HG02885 (cell line): ENCODE data around the gene PLET1.
A peak's percentile ranks its signal among the peaks of the same experiment; 100 is the strongest.

ENCODE experiments used
- ATAC-seq: cut with Tn5 transposase; IDR thresholded peaks from one replicate; pipeline ENCODE4 v1.9.1; 2021; ENCODE audit warnings: mild to moderate bottlenecking; ENCODE audit not compliant: unreplicated experiment, poor library complexity

The PLET1 gene

DNA sequence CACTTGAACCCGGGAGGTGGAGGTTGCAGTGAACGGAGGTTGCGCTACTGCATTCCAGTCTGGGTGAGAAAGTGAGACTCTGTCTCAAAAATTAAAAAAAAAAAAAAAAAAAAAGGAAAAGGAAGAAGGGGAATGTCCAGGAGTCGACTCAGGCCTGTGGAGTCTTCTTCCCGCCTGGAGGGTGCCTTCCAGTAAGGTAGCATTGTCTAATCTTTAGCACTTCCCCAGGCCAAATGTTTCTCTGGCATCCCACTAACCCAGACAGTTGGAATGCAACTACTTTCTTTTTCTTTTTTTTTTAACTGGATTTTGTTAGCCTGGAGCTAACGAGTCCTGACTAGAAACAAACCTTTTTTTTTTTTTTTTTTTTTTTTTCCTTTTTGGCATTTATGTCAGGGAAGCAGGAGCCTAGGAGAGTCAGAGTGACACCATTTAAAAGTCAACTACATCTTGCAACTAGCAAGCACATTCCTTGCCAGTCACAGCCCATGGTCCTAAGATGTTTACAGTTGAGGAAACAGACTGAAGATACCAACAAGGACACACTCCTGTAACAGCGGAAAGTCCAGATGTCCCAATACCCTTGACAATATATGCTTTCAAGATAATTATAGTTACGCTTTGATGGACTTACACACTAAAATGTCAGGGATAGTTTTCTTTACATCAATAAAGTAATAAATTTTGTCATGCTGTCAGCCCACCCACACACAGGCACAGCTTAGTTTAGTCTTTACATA is 10.6 kb downstream of the PLET1 start:
- no peak for ATAC-seq

DNA sequence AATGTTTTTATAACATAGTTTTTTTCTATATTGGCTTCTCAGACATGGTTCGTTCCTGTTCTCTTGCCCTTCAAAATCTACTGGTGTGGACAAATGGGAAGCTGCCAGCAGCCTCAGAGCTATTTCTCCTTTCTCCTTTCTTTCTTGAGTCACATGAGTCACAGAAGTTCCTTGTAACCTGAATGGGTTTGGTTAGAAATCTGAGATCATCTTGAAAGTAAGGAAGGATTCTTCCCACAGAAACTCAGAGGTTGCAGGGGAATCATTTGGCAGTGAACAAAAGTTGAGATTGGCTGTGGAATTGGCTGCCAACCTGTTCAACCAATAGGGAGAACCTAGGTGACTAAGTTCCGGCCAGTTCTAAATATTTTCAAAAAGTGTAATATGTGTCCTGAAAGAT is 12.5 kb downstream of the PLET1 start:
- no peak for ATAC-seq

DNA sequence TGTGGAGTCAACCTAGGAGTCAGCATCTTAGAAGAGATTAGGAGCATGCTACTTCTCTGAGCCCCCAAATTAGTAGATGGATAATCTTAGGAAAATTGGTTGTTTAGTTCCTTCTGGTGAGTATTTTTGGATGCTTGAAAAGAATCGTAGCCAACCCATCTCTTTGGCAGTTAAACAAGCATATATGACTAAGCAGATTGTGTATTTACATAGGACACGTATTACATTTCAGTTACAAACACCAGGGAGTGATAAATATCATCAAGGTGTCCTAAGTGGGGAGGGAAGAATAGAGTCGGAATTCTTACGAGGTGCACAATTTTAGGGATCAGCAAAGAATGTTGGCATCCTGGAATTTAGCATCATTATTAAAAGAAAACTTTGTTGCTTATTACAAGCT is 13.5 kb downstream of the PLET1 start:
- ATAC-seq: no peak

DNA sequence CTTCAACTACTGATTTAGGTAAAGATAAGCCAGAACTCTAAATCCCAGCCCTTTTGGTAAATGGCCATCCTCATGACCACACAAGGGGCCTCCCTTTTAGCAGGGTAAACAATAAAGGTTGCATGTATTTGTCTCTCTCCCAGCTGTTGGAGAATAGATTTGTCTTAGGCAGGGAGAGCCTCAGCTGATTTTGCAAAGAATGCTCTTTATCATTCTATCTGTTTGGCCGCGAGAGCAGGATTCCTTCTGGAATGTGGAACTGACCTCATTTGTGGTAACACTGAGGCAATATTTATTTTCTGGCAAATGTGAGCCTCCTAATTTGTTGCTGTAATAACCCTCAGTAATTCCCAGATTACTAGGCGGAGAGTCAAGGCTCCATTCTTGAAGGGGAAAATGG is 19.2 kb downstream of the PLET1 start:
- no peak for ATAC-seq

DNA sequence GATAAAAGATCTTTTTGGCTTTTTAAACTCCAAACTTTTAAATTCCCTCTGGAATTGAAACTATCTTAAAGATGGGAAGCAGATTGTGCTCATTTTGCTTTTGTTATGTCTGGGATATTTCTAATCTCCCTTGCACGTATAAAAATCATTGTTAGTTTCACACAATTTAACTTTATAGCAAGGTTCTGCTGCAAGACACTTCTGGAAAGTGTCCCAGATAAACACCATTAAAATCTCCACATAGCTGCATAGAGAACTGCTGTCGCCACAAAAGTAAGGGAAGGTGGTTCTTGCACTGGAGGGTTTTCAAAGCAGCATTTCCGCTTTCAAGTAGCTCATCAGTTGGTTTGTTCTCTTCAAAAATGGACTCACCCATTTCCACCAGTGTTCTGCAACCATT is 22.6 kb downstream of the PLET1 start:
- no peak for ATAC-seq

DNA sequence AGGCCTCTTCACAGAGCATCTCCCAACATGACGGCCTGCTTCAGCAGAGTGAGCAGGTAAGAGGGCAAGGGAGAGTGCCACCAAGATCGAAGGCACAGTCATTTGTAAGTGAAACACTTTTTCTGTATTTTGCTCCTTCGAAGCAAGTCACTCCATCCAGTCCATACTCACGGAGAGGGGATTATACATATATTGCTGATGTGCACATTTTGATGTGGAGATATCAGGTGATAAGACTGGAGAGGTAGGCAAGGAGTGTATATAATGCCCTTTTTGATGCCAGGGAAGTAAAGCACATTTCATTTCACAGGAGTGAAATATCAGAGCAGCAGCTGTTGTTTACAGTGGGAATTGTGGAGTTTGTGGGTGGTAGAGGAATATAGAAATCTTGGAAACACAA is 23.2 kb downstream of the PLET1 start:
- no peak for ATAC-seq

DNA sequence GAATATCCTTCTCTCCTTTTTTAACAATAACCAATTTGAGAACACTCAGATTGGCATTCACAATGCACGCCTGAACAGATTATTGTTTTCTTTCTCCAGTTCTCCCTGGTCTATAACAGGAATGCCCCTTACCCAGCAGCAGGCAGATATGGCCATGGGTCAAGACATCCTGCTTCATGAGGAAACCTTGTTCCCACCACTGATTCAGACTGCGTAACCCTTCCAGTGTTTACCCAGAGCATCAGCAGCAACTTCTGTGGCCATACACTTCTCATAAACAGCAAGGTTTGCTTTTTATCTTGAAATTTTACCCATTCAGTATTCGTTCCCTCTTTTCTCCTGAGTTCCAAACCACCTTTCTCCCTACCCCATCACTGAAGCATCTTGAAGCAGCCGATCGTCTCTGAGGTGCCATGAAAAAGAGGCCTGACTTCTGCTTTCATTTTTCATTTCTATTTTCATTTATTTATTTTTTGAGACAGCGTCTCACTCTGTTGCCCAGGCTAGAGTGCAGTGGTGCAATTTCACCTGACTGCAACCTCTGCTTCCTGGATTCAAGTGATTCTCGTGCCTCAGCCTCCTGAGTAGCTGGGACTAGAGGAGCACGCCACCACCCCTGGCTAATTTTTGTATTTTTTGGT is 24.8 kb downstream of the PLET1 start:
- ATAC-seq: no peak

DNA sequence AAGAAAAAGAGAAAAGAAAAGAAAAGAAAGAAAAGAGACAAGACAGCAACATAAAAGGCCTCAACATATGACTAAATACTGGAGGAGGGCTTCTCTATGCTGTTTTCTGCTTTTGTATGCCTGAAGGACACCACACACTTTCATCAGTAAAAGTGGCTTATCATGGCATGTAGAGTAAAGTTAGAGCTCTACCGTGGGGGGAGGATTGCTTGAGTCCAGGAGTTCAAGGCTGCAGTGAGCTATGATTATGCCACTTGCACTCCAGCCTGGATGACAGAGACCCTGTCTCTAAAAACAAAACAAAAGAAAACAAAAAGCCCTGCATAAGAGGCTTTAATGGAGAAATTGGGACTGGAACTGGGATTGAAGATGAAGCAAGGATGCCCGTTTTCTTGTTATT is 28.7 kb downstream of the PLET1 start:
- no peak for ATAC-seq

DNA sequence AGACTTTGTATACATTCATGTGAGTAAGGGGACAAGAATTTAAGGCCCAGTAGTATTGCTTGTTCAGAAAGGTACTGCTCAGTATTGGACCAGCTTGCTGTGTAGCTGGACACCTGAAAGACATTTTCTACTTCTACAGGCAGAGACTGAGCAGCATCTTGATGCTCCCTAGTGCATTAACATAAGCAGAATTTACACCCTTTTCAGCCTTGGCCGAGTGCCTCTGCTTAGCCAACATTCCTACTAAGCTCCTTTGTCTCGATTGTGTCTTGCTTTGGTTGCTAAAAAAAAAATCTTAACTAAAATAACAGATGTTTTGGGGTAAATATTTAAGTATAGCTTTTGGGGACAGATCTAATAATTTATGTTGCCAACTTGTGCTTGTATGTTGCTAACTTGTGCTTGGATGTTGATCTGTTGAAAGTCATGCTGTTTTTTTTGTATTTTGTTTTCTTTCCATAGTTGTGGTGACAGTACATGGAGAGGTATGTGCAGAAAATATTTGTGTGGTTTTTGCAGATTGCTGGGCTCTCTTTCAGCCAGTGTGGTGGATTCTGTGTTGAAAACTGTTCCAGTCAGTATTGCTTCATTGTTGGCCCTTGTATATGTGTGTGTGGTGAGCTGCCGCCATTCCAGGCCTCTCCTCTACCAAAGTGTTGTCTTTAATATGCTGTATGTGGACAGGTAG is 30.8 kb downstream of the PLET1 start:
- ATAC-seq: no peak

DNA sequence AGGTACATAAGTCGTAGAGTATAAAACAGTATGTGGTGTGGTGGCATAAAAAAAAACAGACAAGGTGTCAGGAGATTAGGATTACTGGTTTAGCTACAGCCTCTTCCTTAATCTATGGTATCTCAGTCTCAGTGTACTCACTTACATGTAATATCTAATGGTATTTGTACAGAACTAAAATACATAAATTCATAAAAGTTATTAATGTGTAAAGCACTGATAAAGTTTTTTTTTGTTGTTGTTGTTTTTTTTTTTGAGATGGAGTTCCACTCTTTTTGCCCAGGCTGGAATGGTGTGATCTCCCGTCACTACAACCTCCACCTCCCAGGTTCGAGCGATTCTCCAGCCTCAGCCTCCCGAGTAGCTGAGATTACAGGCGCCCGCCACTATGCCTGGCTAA is 31.5 kb downstream of the PLET1 start:
- no peak for ATAC-seq

DNA sequence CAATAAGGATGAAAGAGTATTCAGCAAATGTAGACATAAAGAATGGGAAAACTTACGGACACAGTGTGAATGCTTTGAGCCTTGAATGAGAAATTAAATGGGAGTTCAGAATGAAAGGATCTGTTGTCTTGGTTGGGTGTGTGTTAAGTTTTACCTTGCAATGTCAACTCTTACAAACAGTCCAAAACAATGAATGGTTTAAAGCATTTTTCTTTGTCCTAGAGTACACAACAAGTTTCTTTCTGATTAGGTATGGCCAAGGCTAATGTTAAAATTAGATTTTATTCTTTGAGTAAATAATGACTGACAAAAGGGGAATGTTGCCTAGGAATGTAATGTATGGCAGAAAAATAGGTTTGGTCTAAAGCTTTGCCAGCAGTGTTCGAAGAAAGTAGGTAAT is 32.0 kb downstream of the PLET1 start:
- ATAC-seq: no peak

DNA sequence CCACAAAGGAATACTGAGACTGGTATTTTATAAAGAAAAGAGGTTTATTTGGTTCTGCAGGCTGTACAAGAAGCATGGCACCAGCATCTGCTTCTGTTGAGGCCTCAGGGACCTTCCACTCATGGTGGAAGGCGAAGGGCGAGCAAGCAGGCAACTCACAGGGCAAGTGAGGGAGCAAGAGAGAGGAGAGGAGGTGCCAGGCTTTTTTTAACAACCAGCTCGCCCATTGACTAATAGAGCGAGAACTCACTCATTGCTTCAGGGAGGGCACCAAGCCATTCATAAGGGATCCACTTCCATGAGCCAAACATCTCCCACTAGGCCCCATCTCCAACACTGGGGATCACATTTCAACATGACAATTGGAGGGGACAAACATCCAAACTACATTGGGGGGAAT is 33.2 kb downstream of the PLET1 start:
- ATAC-seq: no peak

DNA sequence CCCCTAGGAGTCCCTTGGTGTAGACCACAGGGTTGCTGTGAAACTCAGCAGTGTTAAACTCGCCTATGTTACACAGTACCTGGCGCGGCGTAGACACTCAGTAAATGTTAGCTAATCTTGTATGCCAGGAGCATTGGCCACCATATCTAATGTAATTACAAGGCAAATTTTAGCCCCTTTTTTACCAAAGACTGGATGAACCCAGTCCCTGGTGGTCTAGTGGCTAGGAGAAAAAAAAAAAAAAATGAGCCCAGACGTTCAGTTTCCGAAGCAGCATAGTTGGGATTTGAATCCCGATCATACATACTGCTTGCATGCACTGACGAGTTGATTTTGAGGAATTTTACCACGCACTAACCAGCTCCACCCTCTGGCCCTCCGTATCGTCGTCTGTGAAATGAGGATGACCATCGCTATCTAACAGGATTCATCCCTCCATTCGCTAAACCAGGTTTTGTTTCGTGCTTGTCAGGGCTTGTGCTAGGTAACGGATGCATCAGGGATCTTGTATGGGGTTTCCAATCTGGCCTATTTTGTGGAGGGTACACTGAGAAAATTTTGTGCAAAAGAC is 33.7 kb downstream of the PLET1 start:
- peak; percentile 51 for ATAC-seq

DNA sequence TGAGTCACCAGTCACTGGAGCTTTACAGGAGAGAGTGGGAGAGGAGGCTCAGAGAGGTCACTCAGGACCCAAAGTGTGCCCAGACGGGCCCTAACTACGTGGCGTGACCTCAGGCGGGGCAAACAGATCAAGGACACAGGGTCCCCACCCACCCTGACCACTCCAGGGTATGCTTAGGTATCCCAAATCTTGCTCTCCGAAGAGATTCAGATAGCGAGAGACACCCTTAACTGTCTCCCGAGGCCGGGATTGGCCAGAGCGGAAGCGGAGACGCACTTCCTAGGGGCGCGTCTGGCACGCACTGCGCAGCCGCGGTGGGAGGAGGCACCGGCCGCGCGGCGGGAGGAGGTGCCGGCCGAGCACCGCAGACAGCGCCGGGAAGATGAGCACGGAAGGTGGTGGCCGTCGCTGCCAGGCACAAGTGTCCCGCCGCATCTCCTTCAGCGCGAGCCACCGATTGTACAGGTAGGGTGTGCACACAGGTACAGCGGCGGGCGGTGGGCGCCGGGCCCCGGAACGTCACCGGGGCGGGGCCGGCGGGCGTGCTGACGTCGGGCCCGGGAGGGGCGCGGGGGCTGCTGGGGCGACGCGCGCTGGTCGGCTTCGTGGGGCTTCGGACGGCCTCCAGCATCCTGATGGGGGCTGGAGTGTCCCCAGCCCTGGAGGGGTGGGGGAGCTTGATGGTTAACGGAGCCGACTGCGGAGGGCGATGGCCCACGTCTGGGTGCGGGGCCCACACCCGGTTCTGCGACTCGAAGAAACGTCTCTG is 34.4 kb downstream of the PLET1 start, which contains the start of gene PTS:
Gene PTS, plus strand, starts transcription at position 367 of the 769 bp plus-strand sequence. Its CDS starts 16 bp downstream, at position 383.
- peak; percentile 95 for ATAC-seq

DNA sequence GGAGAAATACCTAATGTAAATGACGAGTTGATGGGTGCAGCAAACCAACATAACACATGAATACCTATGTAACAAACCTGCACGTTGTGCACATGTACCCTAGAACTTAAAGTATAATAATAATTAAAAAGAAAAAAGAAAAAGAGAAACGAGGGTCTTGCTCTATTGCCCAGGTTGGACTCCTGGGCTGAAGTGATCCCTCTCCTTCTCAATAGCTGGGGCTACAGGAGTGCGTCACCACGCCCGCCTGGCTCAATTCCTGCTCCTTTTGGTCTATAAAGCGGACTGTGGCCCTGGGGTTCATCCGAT is 35.0 kb downstream of the PLET1 start:
- no peak for ATAC-seq

DNA sequence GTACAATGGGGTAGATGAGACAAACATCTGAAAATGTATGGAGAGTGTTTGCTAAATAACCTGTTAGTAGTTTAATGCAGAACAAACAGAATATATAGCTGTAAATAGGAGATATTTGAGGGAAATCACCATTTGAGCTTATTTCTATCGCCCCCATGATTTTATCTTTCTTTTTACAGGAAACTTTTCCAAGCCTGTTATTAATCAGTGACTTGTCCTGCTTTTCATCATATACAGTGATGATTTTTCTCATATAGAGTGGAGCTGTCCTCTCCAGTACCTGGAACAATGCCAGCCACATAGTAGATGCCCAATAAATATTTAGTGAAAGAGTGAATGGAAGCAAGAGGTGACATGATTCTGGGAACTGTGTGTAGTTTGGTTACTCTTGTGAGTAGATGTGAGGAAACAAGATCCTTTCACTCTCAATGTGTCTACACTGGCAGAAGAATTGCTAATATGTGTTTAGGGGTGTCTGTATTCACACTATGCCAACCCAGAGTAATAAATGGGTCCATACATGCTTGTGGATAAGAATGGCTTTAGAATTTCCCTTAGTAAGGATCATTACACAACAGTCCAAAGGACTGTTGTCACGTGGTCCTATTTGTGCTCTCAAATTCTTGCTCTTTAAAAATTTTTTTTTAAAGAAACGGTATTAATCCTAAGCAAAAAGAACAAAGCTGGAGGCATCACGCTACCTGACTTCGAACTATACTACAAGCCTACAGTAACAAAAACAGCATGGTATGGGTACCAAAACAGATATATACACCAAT is 36.7 kb downstream of the PLET1 start:
- ATAC-seq: no peak

DNA sequence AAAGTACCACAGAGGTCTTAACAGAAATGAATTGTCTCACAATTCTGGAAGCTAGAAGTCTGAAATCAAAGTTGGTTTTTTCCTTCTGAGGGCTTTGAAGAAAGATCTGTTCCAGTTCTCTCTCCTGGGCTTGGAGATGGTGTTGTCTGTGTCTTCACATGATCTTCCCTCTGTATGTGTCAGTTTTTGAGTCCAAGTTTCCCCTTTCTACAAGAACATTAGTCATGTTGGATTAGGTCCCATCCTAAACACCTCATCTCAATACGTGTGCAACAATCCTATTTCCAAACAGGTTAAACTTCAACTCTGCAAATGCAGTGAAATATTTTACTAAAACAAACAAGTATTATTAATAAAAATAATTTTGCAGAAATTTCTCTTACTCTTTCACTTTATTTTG is 37.5 kb downstream of the PLET1 start:
- no peak for ATAC-seq

DNA sequence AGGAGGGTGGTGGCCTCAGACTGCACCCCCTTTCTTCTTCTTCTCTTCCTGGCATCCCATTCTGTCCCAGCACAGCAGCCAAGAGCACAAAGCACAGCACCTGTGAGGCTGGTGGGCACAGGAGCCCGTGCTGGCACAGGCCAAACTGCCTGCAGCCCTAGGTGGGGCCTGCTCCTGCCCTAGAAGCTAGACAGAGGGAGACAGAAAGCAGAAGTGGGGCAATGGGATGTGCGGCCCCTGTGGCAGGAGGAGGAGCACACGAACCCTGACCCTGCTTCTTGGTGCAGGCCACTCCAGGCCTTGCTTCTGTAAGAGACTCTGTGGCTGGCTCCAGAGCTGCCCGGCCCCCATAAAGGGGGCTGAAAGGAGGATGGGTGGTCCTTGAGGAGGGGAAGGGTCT is 38.4 kb downstream of the PLET1 start:
- ATAC-seq: no peak

DNA sequence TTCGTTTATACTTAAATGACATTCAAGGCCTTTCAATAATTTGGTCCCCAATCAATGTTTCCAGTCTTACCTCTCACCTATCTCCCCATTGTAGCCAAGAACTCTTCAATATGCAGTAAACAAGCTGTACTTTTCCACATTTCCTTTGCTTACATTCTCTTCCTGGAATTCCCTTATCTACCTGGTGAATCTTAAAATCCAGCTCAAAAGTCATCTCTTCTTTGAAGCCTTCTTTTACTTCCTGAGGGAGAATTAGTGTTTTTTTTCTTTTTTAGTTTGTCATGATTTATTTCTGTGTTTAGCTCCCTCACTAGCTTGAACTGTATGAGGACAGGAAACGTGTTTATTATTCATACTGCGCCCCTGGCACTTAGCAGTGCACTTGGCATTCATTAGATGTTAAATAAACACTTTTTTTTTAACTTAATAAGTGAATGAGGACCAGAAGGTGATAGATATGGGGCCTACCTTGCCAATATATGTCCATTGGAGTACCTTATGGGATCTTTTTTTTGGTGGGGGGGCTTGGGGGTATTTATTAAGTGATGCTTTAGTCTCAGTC is 39.3 kb downstream of the PLET1 start:
- no peak for ATAC-seq
